ENCODE measurements around the gene AS3MT.

- TF ChIP-seq POLR2A (IDR thresholded peaks at IDR 0.05) (no peak), CTCF (IDR thresholded peaks at IDR 0.05) (no peak)
Measured at GRCh38 chr10:102935939-102936605, 66.8 kb downstream of the AS3MT start.
